Measurements from ENCODE around the gene SETD1A.

The SETD1A gene

GRCh38 chr16:30986129-30986991 lies 28.8 kb downstream of the SETD1A start:
- Histone ChIP-seq H3K36me3 (ENCODE audit: control insufficient read depth, low read depth, low read length) (peaks cover 21% of the 10 kb centered on the region), H3K27ac (ENCODE audit: low read length) (no peak overlapping the region), H3K9ac (ENCODE audit: low read length) (no peak overlapping the region), H3K4me3 (ENCODE audit: low read length) (no peak overlapping the region), H3K27me3 (ENCODE audit: control insufficient read depth, insufficient read depth, low read length) (no peaks in the 10 kb centered on the region), H3K4me1 (ENCODE audit: control insufficient read depth, low read depth, low read length) (no peaks in the 10 kb centered on the region), H3K9me3 (ENCODE audit: control insufficient read depth, low read depth, low read length) (no peaks in the 10 kb centered on the region)

- Histone ChIP-seq H3K4me3 (ENCODE audit: low read length) (no peak overlapping the region), H3K36me3 (ENCODE audit: control insufficient read depth, low read depth, low read length) (peaks cover 13% of the 10 kb centered on the region), H3K9ac (ENCODE audit: low read length) (no peak overlapping the region), H3K9me3 (ENCODE audit: control insufficient read depth, low read depth, low read length) (no peaks in the 10 kb centered on the region), H3K27me3 (ENCODE audit: control insufficient read depth, insufficient read depth, low read length) (no peaks in the 10 kb centered on the region), H3K4me1 (ENCODE audit: control insufficient read depth, low read depth, low read length) (no peaks in the 10 kb centered on the region), H3K27ac (ENCODE audit: low read length) (no peak overlapping the region)
Measured at GRCh38 chr16:30987581-30988190, 30.1 kb downstream of the SETD1A start.

DNA sequence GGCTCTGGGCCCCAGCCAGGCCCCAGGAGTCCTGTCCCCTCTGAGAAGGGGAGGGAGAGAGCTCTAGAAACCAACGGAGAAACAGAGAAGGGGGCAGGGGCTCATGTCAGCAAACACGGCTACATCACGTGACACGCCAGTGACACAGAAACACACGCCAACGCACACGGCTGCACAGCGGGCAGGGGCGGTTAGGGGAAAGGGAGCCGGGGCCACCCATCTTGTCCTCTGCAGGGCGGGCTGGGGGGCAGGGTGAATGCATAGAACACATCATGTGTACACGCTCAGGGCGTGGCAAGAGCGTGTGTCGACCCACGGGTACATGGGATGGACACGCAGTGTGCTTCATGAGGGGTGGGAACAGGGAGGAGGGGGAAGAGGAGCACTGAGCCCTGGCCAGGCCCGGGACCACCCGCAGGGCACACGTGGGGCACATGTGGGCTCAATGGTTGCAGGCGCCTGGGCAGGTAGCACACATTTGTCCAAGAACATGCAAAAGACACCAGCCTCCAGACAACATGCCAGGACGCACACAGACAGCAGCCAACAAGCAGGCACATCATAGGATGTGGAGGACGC lies 32.0 kb downstream of the SETD1A start:
- no peaks in the 10 kb centered on the region for H3K36me3 ChIP-seq (ENCODE audit: control insufficient read depth, low read depth, low read length)
- H3K4me1 ChIP-seq (ENCODE audit: control insufficient read depth, low read depth, low read length), result no peaks in the 10 kb centered on the region
- H3K4me3 ChIP-seq (ENCODE audit: low read length), result no peak overlapping the region
- no peaks in the 10 kb centered on the region for H3K27me3 ChIP-seq (ENCODE audit: control insufficient read depth, insufficient read depth, low read length)
- H3K9me3 ChIP-seq (ENCODE audit: control insufficient read depth, low read depth, low read length), result no peaks in the 10 kb centered on the region
- no peak overlapping the region for H3K9ac ChIP-seq (ENCODE audit: low read length)
- H3K27ac ChIP-seq (ENCODE audit: low read length), result no peak overlapping the region

- no peak overlapping the region for H3K9ac ChIP-seq (ENCODE audit: low read length)
- no peaks in the 10 kb centered on the region for H3K36me3 ChIP-seq (ENCODE audit: control insufficient read depth, low read depth, low read length)
- no peak overlapping the region for H3K27ac ChIP-seq (ENCODE audit: low read length)
Measured at GRCh38 chr16:30990105-30990504, 32.6 kb downstream of the SETD1A start.

GRCh38 chr16:30991052-30991451 lies 33.5 kb downstream of the SETD1A start:
- Histone ChIP-seq H3K4me1 (ENCODE audit: control insufficient read depth, low read depth, low read length) (no peaks in the 10 kb centered on the region), H3K27me3 (ENCODE audit: control insufficient read depth, insufficient read depth, low read length) (no peaks in the 10 kb centered on the region), H3K9ac (ENCODE audit: low read length) (no peak overlapping the region), H3K4me3 (ENCODE audit: low read length) (no peak overlapping the region), H3K9me3 (ENCODE audit: control insufficient read depth, low read depth, low read length) (no peaks in the 10 kb centered on the region), H3K27ac (ENCODE audit: low read length) (no peak overlapping the region), H3K36me3 (ENCODE audit: control insufficient read depth, low read depth, low read length) (no peaks in the 10 kb centered on the region)

More at GRCh38 chr16:30990105-30990504, 32.6 kb downstream of the SETD1A start:
- Histone ChIP-seq H3K9me3 (ENCODE audit: control insufficient read depth, low read depth, low read length) (no peaks in the 10 kb centered on the region), H3K4me1 (ENCODE audit: control insufficient read depth, low read depth, low read length) (no peaks in the 10 kb centered on the region), H3K4me3 (ENCODE audit: low read length) (no peak overlapping the region), H3K27me3 (ENCODE audit: control insufficient read depth, insufficient read depth, low read length) (no peaks in the 10 kb centered on the region)

DNA sequence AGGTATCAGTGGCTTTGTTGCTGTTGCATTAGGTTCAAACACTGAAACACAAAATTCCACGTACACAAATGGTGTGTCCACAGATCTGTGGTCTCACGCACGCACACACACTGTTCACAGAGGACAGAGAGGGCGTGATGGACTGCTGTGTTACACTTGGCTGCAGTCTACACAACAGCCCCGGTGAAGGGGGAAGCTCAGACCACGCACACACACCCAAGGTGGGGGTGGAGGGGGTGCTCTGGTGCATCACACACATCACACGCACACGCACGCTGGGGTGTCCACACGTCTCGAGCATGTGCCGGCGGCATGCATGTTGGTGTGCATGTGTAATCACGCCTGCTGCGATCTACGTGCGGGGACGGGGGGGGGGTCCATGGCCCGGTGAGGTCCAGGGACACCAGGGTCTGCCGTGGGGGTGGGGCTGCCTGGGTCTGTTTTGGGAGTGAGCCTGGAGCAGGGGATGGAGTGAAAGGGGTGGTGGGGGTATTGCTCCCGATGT lies 34.8 kb downstream of the SETD1A start:
- H3K27ac ChIP-seq (ENCODE audit: low read length), result no peak overlapping the region
- H3K27me3 ChIP-seq (ENCODE audit: control insufficient read depth, insufficient read depth, low read length), result peaks cover 6% of the 10 kb centered on the region
- H3K9ac ChIP-seq (ENCODE audit: low read length), result no peak overlapping the region
- H3K4me3 ChIP-seq (ENCODE audit: low read length), result no peak overlapping the region
- H3K4me1 ChIP-seq (ENCODE audit: control insufficient read depth, low read depth, low read length), result peaks cover 5% of the 10 kb centered on the region
- no peaks in the 10 kb centered on the region for H3K9me3 ChIP-seq (ENCODE audit: control insufficient read depth, low read depth, low read length)
- H3K36me3 ChIP-seq (ENCODE audit: control insufficient read depth, low read depth, low read length), result no peaks in the 10 kb centered on the region

DNA sequence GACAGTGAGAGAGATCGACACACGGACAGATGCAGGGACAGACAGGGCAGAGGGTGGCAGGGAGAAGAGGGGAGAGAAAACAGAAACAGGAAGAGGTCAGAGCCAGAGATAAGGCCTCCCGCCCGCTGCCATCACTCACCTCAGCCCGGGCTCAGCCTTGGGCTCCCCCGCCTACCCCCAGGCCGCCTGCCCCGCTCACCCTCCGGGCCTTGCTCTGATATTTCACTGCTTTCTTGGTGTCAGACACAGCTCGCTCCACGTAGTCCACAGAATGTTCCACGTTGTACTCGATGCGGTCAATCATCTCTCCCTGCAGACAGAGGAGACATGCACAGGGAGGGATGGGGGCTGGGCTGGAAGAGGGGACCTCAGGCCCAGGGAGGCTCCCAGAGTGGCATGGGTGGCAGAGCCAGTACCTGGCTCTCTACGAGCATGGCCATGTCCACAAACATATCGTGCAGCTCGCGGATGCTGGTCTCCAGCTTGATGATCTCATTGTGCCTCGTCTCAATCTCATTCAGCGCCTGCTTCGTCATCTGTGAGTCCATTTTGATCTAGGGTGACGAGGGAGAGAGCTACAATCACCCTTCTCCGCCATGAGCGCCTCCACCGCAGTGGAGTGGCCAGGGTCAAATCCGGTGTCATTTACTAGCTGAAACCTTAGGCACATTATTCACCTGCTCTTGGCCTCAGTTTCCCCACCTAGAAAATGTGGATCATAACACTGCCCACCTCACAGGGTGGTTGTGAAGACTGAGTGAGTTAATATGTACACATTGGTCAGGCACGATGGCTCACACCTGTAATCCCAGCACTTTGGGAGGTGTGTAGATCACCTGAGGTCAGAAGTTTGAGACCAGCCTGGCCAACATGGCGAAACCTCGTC lies 35.6 kb downstream of the SETD1A start:
- Histone ChIP-seq H3K9me3 (ENCODE audit: control insufficient read depth, low read depth, low read length) (no peaks in the 10 kb centered on the region), H3K4me1 (ENCODE audit: control insufficient read depth, low read depth, low read length) (peaks cover 5% of the 10 kb centered on the region), H3K9ac (ENCODE audit: low read length) (no peak overlapping the region), H3K36me3 (ENCODE audit: control insufficient read depth, low read depth, low read length) (no peaks in the 10 kb centered on the region), H3K27me3 (ENCODE audit: control insufficient read depth, insufficient read depth, low read length) (peaks cover 13% of the 10 kb centered on the region), H3K4me3 (ENCODE audit: low read length) (no peak overlapping the region), H3K27ac (ENCODE audit: low read length) (no peak overlapping the region)

GRCh38 chr16:30995927-30996323 lies 38.4 kb downstream of the SETD1A start:
- Histone ChIP-seq H3K9me3 (ENCODE audit: control insufficient read depth, low read depth, low read length) (no peaks in the 10 kb centered on the region), H3K27me3 (ENCODE audit: control insufficient read depth, insufficient read depth, low read length) (peaks cover 13% of the 10 kb centered on the region), H3K36me3 (ENCODE audit: control insufficient read depth, low read depth, low read length) (no peaks in the 10 kb centered on the region), H3K9ac (ENCODE audit: low read length) (peak overlapping the region; percentile 36), H3K4me3 (ENCODE audit: low read length) (peak overlapping the region; percentile 74), H3K27ac (ENCODE audit: low read length) (no peak overlapping the region), H3K4me1 (ENCODE audit: control insufficient read depth, low read depth, low read length) (peaks cover 5% of the 10 kb centered on the region)

GRCh38 chr16:30996324-30996984 lies 38.9 kb downstream of the SETD1A start:
- no peaks in the 10 kb centered on the region for H3K36me3 ChIP-seq (ENCODE audit: control insufficient read depth, low read depth, low read length)
- H3K4me1 ChIP-seq (ENCODE audit: control insufficient read depth, low read depth, low read length), result peaks cover 5% of the 10 kb centered on the region
- peak overlapping the region; percentile 74 for H3K4me3 ChIP-seq (ENCODE audit: low read length)
- H3K9me3 ChIP-seq (ENCODE audit: control insufficient read depth, low read depth, low read length), result no peaks in the 10 kb centered on the region
- peaks cover 13% of the 10 kb centered on the region for H3K27me3 ChIP-seq (ENCODE audit: control insufficient read depth, insufficient read depth, low read length)
- no peak overlapping the region for H3K27ac ChIP-seq (ENCODE audit: low read length)
- peak overlapping the region; percentile 36 for H3K9ac ChIP-seq (ENCODE audit: low read length)

DNA sequence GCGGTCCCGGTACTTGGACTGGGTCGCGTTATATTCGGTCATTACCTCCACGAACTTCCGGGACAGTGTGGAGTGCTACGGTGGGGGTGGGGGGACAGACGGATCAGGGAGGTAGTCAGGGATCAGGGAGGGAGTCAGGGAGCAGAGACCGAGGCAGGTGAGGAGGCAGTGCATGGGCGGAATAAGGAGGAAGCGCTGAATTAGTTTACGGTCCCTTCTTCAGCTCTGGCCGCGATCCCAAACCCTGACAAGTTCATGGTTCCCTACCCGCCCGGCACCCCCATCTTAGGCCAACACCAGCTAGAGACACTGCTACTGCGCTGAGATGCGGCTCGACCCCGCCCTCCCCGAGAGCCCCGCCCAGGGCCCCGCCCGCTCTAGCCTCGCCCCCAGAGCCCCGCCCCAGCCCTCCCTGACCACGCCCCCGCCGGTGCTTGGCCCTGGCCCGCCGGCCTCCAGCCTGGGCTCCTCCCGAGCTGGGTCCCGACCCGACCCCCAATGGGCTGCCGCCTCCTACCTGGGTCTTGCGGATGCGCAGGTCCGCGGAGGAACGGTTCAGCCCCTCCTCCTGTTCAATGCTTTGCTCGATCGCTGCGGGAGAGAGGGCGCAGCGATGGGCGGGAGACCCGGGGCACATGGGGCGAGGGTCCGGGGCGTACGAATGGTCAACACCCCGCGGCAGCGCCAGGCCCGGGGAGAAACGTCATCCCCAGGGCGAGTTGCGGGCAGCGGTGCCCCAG lies 39.6 kb downstream of the SETD1A start:
- peak overlapping the region; percentile 42 for H3K9ac ChIP-seq (ENCODE audit: low read length)
- H3K4me3 ChIP-seq (ENCODE audit: low read length), result peak overlapping the region; percentile 74
- no peaks in the 10 kb centered on the region for H3K36me3 ChIP-seq (ENCODE audit: control insufficient read depth, low read depth, low read length)
- peaks cover 13% of the 10 kb centered on the region for H3K27me3 ChIP-seq (ENCODE audit: control insufficient read depth, insufficient read depth, low read length)
- peaks cover 5% of the 10 kb centered on the region for H3K4me1 ChIP-seq (ENCODE audit: control insufficient read depth, low read depth, low read length)
- H3K27ac ChIP-seq (ENCODE audit: low read length), result no peak overlapping the region
- no peaks in the 10 kb centered on the region for H3K9me3 ChIP-seq (ENCODE audit: control insufficient read depth, low read depth, low read length)
